ENCODE results near the gene KLHDC8A.

The KLHDC8A gene

GRCh38 chr1:205294934-205295333 is 61.8 kb downstream of the KLHDC8A start:
- DNase-seq = no peak

GRCh38 chr1:205294175-205294917 is 62.4 kb downstream of the KLHDC8A start:
- peak; percentile 96 for DNase-seq

- no peak for DNase-seq
These were observed 63.2 kb downstream of the KLHDC8A start for GRCh38 chr1:205293350-205294074.

- DNase-seq = no peak
These were observed 65.1 kb downstream of the KLHDC8A start for GRCh38 chr1:205291596-205291995.

- peak; percentile 45 for DNase-seq
These were observed 68.8 kb downstream of the KLHDC8A start for GRCh38 chr1:205287767-205288559.

GRCh38 chr1:205287076-205287475 is 69.6 kb downstream of the KLHDC8A start:
- DNase-seq = no peak

GRCh38 chr1:205286335-205286950 is 70.3 kb downstream of the KLHDC8A start:
- peak; percentile 39 for DNase-seq
